HepG2 (cell line): ENCODE results near the gene TPGS1. TPM values are rescaled to one million over a fixed set of nuclear protein-coding genes. Genes with fewer than 3 reads are reported as not detected.

Source experiments
- ATAC-seq: fragments of 200-7000 bp; cut with Tn5 transposase; 3 replicates; pipeline ENCODE4 v1.9.1; 2020; ENCODE audit warnings: mild to moderate bottlenecking, moderate library complexity
- BruUV-seq: library from RNA; stranded (reverse); fragments of 400-500 nt; replicated peaks from 2 replicates; lab custom pipeline; 2021; lab: Mats Ljungman, UMichigan
- CTCF ChIA-PET: fragments of 300-600 bp; formaldehyde crosslinking; extraction: SDS; loops from one replicate; lab custom pipeline; 2021; ENCODE audit warnings: low total read pairs, inconsistent platforms, low intra/inter-chr PET ratio; lab: Yijun Ruan, JAX
- POLR2A ChIA-PET: fragments of 350-600 bp; sonication (Branson Sonifier 250); formaldehyde crosslinking; loops from one replicate; lab custom pipeline; 2020; ENCODE audit warnings: antibody characterized with exemption, inconsistent platforms; lab: Yijun Ruan, JAX
- DNase-seq: peaks from one replicate; pipeline ENCODE4 v3.0.0-alpha.2; 2015; ENCODE audit warnings: low spot score
- FAIRE-seq: peaks from 3 replicates; lab custom pipeline; 2011; peaks lifted over from hg19 to GRCh38; lab: Jason Lieb, UNC
- H2AFZ ChIP-seq: one replicate; pipeline ENCODE4 v1.6.1; 2011; ENCODE audit warnings: low read length, inconsistent platforms
- H3K27ac ChIP-seq: fragments of 300-600 bp; 3 replicates; pipeline ENCODE4 v1.8.0; 2011; ENCODE audit warnings: mixed run types, mild to moderate bottlenecking, mixed read lengths, low read length, inconsistent platforms; ENCODE audit not compliant: insufficient read depth; ENCODE audit errors: extremely low read length
- H3K27me3 ChIP-seq, 2 experiments: fragments of 200-600 bp in 1 of 2; 2 replicates in 1 of 2; 3 replicates in 1 of 2; pipeline versions ENCODE4 v1.6.0 to v1.8.0; 2011; ENCODE audit warnings: low read length in 2 of 2, mild to moderate bottlenecking in 2 of 2, moderate library complexity in 2 of 2, inconsistent platforms in 1 of 2; ENCODE audit not compliant: insufficient read depth in 2 of 2, control insufficient read depth in 1 of 2
- H3K36me3 ChIP-seq, 2 experiments: fragments of 200-600 bp in 1 of 2; replicated peaks in 1 of 2; 2 replicates in 1 of 2; 3 replicates in 1 of 2; pipeline versions ENCODE4 v1.5.1 to v1.8.0; 2011; ENCODE audit warnings: low read length in 2 of 2, inconsistent platforms in 1 of 2; ENCODE audit not compliant: insufficient read depth in 2 of 2, control insufficient read depth in 1 of 2
- H3K4me1 ChIP-seq: 2 replicates; pipeline ENCODE4 v1.5.1; 2012; ENCODE audit warnings: low read length, inconsistent platforms; ENCODE audit not compliant: insufficient read depth
- H3K4me2 ChIP-seq: 2 replicates; pipeline ENCODE4 v1.6.0; 2011; ENCODE audit warnings: low read depth, low read length, inconsistent platforms
- H3K4me3 ChIP-seq, 3 experiments: fragments of 200-600 bp in 1 of 3; sonication (generic), shearing (Covaris generic) in 1 of 3; replicated peaks in 1 of 3; 2 replicates each; pipeline ENCODE4 v1.5.1; 2011 to 2016; ENCODE audit warnings: low read length in 3 of 3, inconsistent platforms in 2 of 3, low read depth in 2 of 3, mild to moderate bottlenecking in 2 of 3, control low read depth in 1 of 3, mixed read lengths in 1 of 3; ENCODE audit not compliant: insufficient read depth in 1 of 3
- H3K79me2 ChIP-seq: one replicate; pipeline ENCODE4 v1.6.1; 2011; ENCODE audit warnings: low read length, inconsistent platforms; ENCODE audit not compliant: insufficient read depth
- H3K9ac ChIP-seq: 2 replicates; pipeline ENCODE4 v1.6.0; 2011; ENCODE audit warnings: mild to moderate bottlenecking, low read depth, low read length, inconsistent platforms; ENCODE audit not compliant: insufficient read depth
- H3K9me3 ChIP-seq: 2 replicates; pipeline ENCODE4 v1.5.1; 2012; ENCODE audit warnings: mild to moderate bottlenecking, low read length
- H4K20me1 ChIP-seq: 2 replicates; pipeline ENCODE4 v1.6.0; 2011; ENCODE audit warnings: inconsistent platforms, mild to moderate bottlenecking, low read length, moderate library complexity; ENCODE audit not compliant: insufficient read depth
- JUNB ChIP-seq: sonication (generic); formaldehyde crosslinking; IDR thresholded peaks from 2 replicates; pipeline ENCODE4 v1.8.0; 2022; ENCODE audit warnings: missing genetic modification reagents, mild to moderate bottlenecking, borderline replicate concordance
- MNT ChIP-seq: fragments of 450-650 bp; IDR thresholded peaks from 2 replicates; pipeline ENCODE4 v1.6.1; 2016
- NRL ChIP-seq: sonication (generic); formaldehyde crosslinking; IDR thresholded peaks from 2 replicates; pipeline ENCODE4 v1.5.0; 2020; ENCODE audit warnings: missing genetic modification reagents, mild to moderate bottlenecking, moderate library complexity, borderline replicate concordance
- POLR2A ChIP-seq, 2 experiments: IDR thresholded peaks; 2 replicates each; pipeline ENCODE4 v1.6.1; 2011; ENCODE audit warnings: low read depth in 2 of 2, low read length in 2 of 2, mild to moderate bottlenecking in 1 of 2, moderate library complexity in 1 of 2; ENCODE audit not compliant: insufficient read depth in 1 of 2
- SP5 ChIP-seq: IDR thresholded peaks from 2 replicates; pipeline ENCODE4 v1.6.1; 2016; ENCODE audit warnings: low read depth, borderline replicate concordance
- ZFP36L2 ChIP-seq: sonication (generic); formaldehyde crosslinking; IDR thresholded peaks from 2 replicates; pipeline ENCODE4 v1.4.0; 2020; ENCODE audit warnings: missing genetic modification reagents
- ZFP82 ChIP-seq: sonication (generic); formaldehyde crosslinking; IDR thresholded peaks from 2 replicates; pipeline ENCODE4 v1.5.1; 2020; ENCODE audit warnings: mild to moderate bottlenecking, missing genetic modification reagents, borderline replicate concordance
- ZHX2 ChIP-seq, 2 experiments: sonication (generic) in 1 of 2; formaldehyde crosslinking in 1 of 2; IDR thresholded peaks; 2 replicates each; pipeline versions ENCODE4 v1.6.1 to v1.9.0; 2014 to 2022; ENCODE audit warnings: antibody characterized with exemption in 1 of 2, borderline replicate concordance in 1 of 2, inconsistent platforms in 1 of 2, low read depth in 1 of 2, missing genetic modification reagents in 1 of 2
- ZNF367 ChIP-seq: sonication (generic); formaldehyde crosslinking; IDR thresholded peaks from 2 replicates; pipeline ENCODE4 v1.4.0; 2020; ENCODE audit warnings: missing genetic modification reagents, borderline replicate concordance
- ZNF513 ChIP-seq: sonication (generic); formaldehyde crosslinking; conservative IDR thresholded peaks from 2 replicates; pipeline ENCODE4 v1.5.0; 2020; ENCODE audit warnings: missing genetic modification reagents
- ZNF878 ChIP-seq: sonication (generic); formaldehyde crosslinking; IDR thresholded peaks from 2 replicates; pipeline ENCODE4 v1.8.1; 2023; ENCODE audit warnings: mild to moderate bottlenecking, missing genetic modification reagents, moderate library complexity
- ZSCAN29 ChIP-seq: sonication (generic); formaldehyde crosslinking; conservative IDR thresholded peaks from 2 replicates; pipeline ENCODE4 v1.4.0; 2020; ENCODE audit warnings: mild to moderate bottlenecking, missing genetic modification reagents
- WGBS: methylation state at CpG from one replicate; pipeline ENCODE4 v1.1.6; 2017; ENCODE audit warnings: low lambda C conversion rate; 5-methylcytosine and 5-hydroxymethylcytosine counted together
- in situ Hi-C: cut with HindIII; loops from 2 replicates; pipeline ENCODE4 v1.10.0; 2017; ENCODE audit warnings: low pct_unique_long_range_greater_than_20kb; ENCODE audit not compliant: extremely low pct_ligation_motif_present
- intact Hi-C: fragments of 100-400 bp; cut with micrococcal nuclease; formaldehyde crosslinking; loops from one replicate; pipeline ENCODE4 v1.10.0; 2022; ENCODE audit not compliant: unreplicated experiment
- polyA plus RNA-seq, 8 experiments: library from polyadenylated mRNA; depleted of rRNA in 3 of 8; stranded (reverse) in 7 of 8; unstranded in 1 of 8; fragments of >200 nt; fragmentation: Illumina TruSeq in 4 of 8; extraction: Trizol in 4 of 8; gene quantifications; 2 replicates each; pipeline versions ENCODE4 v1.2.1 to v1.2.3, GENCODE V29; 2011 to 2016; ENCODE audit warnings: low read depth in 4 of 8, missing spikeins in 1 of 8, mixed read lengths in 1 of 8; ENCODE audit not compliant: insufficient read depth in 1 of 8
- total RNA-seq, 5 experiments: library from RNA; depleted of rRNA; stranded (reverse); fragments of >200 nt; fragmentation: Illumina TruSeq; extraction: Trizol; gene quantifications; 2 replicates each; pipeline ENCODE4 v1.2.3, GENCODE V29; 2016; ENCODE audit warnings: low read depth in 1 of 5
- TF ChIP-seq, protein P1 (sequence below): sonication (generic); formaldehyde crosslinking; conservative IDR thresholded peaks from 2 replicates; pipeline ENCODE4 v1.4.0; 2020; ENCODE audit warnings: missing genetic modification reagents

The TPGS1 gene
- total and polyA plus RNA-seq, 2 of the 13 experiments (the other 11 are each of a cell fraction or from before 2014, with no cell fraction given), result 1.1 to 6.2 TPM

- ATAC-seq (peak; percentile 33), FAIRE-seq (no peak), DNase-seq (peak; percentile 27)
- BruUV-seq, result no TSS peak
- in situ Hi-C loops (no loop called here), intact Hi-C loops (loop anchor here (1.0 kb wide), 1 partner anchor 10 kb away; no protein-coding TSS in a partner anchor)
- Histone ChIP-seq H4K20me1 (no peaks in the 10 kb centered on the region), H3K27me3 (no peaks in the 10 kb centered on the region; a peak in 1 of 5 replicates), H3K4me2 (peak overlapping the region; percentile 91), H3K4me1 (peaks cover 55% of the 10 kb centered on the region), H3K36me3 (no peaks in the 10 kb centered on the region), H3K79me2 (no peaks in the 10 kb centered on the region), H3K4me3 (peak overlapping the region; percentile 36 to 73 (median 43)), H3K9ac (peak overlapping the region; percentile 53), H2AFZ (no peak overlapping the region), H3K9me3 (no peaks in the 10 kb centered on the region), H3K27ac (peak overlapping the region; percentile 81)
- ChIA-PET CTCF (no interaction called here), POLR2A (interaction anchor here (0.7 to 3.8 kb wide), 14 partner anchors 10 to 182 kb away, joined by 3 to 45 read pairs (median 8); partner anchors contain the start of genes BSG and CDC34)
- WGBS, result 32% methylated on average over 8 of the region's 31 CpGs
- TF ChIP-seq ZFP36L2, result no peak
- TF ChIP-seq, protein P1, sequence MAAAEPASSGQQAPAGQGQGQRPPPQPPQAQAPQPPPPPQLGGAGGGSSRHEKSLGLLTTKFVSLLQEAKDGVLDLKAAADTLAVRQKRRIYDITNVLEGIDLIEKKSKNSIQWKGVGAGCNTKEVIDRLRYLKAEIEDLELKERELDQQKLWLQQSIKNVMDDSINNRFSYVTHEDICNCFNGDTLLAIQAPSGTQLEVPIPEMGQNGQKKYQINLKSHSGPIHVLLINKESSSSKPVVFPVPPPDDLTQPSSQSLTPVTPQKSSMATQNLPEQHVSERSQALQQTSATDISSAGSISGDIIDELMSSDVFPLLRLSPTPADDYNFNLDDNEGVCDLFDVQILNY (CRISPR knock-in tag), result no peak
- no peak; the same call in 1 of the 2 replicates for TF ChIP-seq ZNF878 (CRISPR knock-in tag)
- no peak for TF ChIP-seq ZNF367 (CRISPR knock-in tag)
- TF ChIP-seq SP5 (CRISPR knock-in tag), result no peak
- no peak for TF ChIP-seq ZHX2 (IDR thresholded peaks at IDR 0.05; ENCODE audit: low read depth)
- no peak for TF ChIP-seq ZHX2 (CRISPR knock-in tag; IDR thresholded peaks at IDR 0.05; ENCODE audit: borderline replicate concordance)
- no peak for TF ChIP-seq NRL (CRISPR knock-in tag)
- no peak for TF ChIP-seq ZSCAN29 (CRISPR knock-in tag)
- TF ChIP-seq MNT, result no peak
- TF ChIP-seq JUNB (CRISPR knock-in tag), result no peak
- TF ChIP-seq ZFP82, result no peak
- TF ChIP-seq ZNF513 (CRISPR knock-in tag), result no peak
- TF ChIP-seq POLR2A (IDR thresholded peaks at IDR 0.05; ENCODE audit: insufficient read depth in 1 of 2, low read depth in 2 of 2, low read length in 2 of 2), result peak in 1 of 2 experiments; percentile 46; a peak in 1 of 4 replicates
Measured at GRCh38 chr19:556611-557382, 49.5 kb downstream of the TPGS1 start.
